NCI-H1436 treated with DMSO at 0.1 percent for 48 hours (cell line): ENCODE results near the gene CLEC12A.
"Not testable (repeated sequence)": the region's sequence is repeated elsewhere in the genome, so short reads cannot be mapped to it uniquely, and the experiment has no call there.

Experiments
- DNase-seq: peaks from one replicate; lab custom pipeline; 2025; lab: John Stamatoyannopoulos, UW

Gene CLEC12A

DNA sequence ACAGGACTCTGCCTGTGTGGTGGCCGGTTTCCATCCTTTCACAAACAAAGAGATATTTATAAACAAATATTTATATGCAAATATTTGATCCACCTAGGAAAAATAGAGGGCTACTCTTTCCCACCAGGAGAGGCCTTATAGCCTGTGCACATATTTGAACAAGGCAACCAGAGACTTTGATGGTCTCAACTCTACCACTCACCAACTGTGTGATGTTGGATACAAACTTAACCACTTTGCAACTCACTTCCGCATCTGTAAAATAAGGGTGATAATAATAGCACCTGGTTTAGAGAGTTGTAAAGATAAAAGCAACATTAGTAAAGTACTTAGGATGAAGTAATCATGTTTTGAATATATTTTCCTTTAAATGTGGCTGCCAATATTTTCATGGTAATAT lies 1.5 kb upstream of the CLEC12A start:
- no peak for DNase-seq

GRCh38 chr12:9973949-9974348 lies 2.7 kb downstream of the CLEC12A start:
- no peak for DNase-seq

DNA sequence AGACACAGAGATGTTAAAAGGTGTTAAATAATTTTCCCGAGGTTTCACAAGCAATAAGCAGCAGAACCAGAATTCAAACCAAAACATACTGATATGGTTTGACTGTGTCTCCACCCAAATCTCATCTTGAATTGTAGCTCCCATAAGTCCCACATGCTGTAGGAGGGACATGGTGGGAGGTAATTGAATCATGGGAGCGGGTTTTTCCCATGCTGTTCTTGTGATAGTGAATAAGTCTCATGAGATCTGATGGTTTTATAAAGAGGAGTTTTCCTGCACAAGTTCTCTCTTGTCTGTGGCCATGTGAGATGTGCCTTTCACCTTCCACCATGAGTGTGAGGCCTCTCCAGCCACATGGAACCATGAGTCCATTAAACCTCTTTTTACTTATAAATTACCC lies 3.5 kb downstream of the CLEC12A start:
- not testable (repeated sequence) for DNase-seq

GRCh38 chr12:9975614-9976013 lies 4.4 kb downstream of the CLEC12A start:
- DNase-seq, result no peak

DNA sequence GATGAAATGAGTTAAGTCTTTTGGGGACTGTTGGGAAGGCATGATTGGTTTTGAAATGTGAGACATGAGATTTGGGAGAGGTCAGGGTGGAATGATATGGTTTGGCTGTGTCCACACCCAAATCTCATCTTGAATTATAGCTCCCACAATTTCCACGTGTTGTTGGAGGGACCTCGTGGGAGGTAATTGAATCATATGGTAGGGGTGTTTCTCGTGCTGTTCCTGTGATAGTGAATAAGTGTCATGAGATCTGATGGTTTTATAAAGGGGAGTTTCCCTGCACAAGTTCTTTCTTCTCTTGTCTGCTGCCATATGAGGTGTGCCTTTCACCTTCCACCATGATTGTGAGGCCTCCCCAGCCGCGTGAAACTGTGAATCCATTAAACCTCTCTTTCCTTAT lies 5.4 kb downstream of the CLEC12A start:
- DNase-seq, result not testable (repeated sequence)

- DNase-seq, result no peak
Measured at GRCh38 chr12:9977916-9978315, 6.7 kb downstream of the CLEC12A start.

- no peak for DNase-seq
Measured at GRCh38 chr12:9980126-9980525, 8.9 kb downstream of the CLEC12A start.

- no peak for DNase-seq
Measured at GRCh38 chr12:9991876-9992275, 20.7 kb downstream of the CLEC12A start.

DNA sequence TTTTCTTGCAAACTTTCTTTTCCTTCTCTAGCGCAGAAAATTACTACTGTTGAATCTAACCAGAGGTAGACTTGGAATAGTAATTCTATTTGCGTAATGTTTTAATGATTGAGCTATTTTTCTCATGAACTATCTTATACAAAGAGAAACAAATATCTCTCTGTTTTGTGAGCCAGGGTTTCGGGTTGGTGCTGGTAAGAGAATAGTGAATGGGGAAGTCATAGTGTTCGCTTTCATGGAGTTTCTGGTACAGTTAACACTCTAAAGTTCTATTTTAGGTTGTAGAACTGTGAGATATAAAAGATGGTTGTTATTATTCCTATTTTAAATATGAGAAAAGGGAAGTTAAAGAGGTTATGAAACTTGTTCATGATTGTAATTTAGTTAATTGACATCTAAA lies 21.1 kb downstream of the CLEC12A start:
- DNase-seq, result no peak

GRCh38 chr12:9999016-9999415 lies 27.8 kb downstream of the CLEC12A start, which contains the start of gene CLEC1B:
CLEC1B (minus strand) TSS chr12:9999121; CDS start chr12:9999100, 21 bp downstream.
- no peak for DNase-seq

GRCh38 chr12:10001171-10001776 lies 30.1 kb downstream of the CLEC12A start:
- no peak for DNase-seq

- no peak for DNase-seq
Measured at GRCh38 chr12:10012630-10013330, 41.6 kb downstream of the CLEC12A start.

GRCh38 chr12:10015450-10015849 lies 44.2 kb downstream of the CLEC12A start:
- no peak for DNase-seq

DNA sequence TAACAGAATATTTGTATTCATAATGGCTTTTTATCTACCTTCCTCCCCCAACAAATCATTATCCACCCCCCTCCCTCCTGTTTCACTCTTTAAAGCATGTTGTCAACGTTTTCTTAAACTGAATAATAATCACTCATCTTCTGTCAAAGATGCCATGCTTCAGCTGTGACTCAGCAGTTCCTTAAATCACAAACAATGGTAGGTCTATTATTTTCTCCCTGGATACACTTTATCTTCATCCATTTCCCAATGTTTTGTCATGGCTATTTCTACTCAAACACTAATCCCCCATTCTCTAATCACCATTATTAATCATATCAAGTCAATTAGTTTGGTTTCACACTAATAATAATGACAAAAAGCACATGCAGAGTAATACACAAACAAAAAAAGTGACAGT lies 45.7 kb downstream of the CLEC12A start:
- DNase-seq, result no peak

- DNase-seq, result no peak
Measured at GRCh38 chr12:10018386-10018785, 47.2 kb downstream of the CLEC12A start.

GRCh38 chr12:10021342-10021741 lies 50.1 kb downstream of the CLEC12A start:
- DNase-seq, result no peak

GRCh38 chr12:10025236-10025635 lies 54.0 kb downstream of the CLEC12A start:
- no peak for DNase-seq

- not testable (repeated sequence) for DNase-seq
Measured at GRCh38 chr12:10026666-10027065, 55.5 kb downstream of the CLEC12A start.

- DNase-seq, result no peak
Measured at GRCh38 chr12:10027311-10027710, 56.1 kb downstream of the CLEC12A start.

- DNase-seq, result no peak
Measured at GRCh38 chr12:10027721-10028120, 56.5 kb downstream of the CLEC12A start.

- no peak for DNase-seq
Measured at GRCh38 chr12:10030446-10030845, 59.2 kb downstream of the CLEC12A start, which contains the start of gene CLEC9A. CLEC9A (plus strand) TSS chr12:10030682; CDS start chr12:10052688, 22,006 bp downstream.

DNA sequence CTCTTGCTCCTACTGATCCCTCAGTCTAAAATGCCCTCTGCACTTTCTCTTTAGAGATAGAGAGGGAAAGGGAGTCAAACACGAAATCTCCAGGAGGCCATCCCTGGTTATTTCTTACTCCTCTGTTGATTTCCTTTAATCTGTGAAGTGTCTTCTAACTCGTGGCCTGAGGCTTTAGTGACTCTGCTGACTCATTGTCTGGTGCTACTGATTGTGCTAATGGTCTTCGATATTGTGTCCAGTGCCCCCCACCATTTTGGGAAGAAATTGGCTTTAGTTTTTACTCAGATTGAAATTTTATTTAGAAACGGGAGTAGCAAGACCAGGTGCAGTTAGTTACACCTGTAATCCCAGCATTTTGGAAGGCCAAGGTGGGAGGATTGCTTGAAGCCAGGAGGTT lies 60.1 kb downstream of the CLEC12A start:
- no peak for DNase-seq

GRCh38 chr12:10031771-10032175 lies 60.6 kb downstream of the CLEC12A start:
- no peak for DNase-seq
